GM12801 (cell line): ENCODE data around the gene CYREN.

Experiments
- CTCF ChIP-seq: IDR thresholded peaks from one replicate; pipeline ENCODE4 v1.5.1; 2011; ENCODE audit warnings: control low read depth; ENCODE audit not compliant: insufficient read length; ENCODE audit errors: extremely low read depth

CYREN gene, protein sequence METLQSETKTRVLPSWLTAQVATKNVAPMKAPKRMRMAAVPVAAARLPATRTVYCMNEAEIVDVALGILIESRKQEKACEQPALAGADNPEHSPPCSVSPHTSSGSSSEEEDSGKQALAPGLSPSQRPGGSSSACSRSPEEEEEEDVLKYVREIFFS

DNA sequence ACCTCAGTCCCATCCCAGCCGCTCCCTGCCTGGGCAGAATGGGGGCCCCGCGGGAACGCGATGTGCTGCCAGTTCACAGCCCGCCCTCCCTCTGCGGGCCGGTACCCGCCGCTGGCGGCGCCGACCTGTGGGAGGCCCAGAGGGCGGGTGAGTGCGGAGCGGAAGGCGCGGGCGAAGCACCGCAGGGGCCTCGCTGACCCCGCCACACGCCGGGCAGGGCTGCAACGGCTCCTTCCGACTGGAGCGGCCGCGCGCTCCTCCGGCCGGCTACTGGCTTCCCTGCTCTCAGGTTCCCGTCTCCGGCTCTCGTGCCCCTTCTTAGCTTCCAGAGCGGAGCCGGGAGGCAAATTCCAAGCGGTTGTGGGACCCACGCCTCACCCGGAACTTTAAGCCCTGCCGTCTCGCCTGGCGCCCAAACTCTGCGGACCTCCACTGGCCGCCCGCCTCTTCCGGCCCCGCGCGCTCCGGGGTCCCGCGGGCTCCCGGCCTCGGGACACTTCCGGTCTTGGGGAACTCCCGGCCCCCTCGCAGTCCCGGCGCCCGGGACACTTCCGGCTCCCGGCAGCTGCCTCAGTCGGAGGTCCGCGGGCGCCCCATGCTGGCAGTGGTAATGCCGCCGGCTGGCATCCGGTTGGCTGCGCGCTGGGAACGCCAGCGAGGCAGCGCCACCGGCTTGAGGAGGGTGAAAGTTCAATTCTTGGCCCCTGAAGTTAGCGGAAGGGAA lies at the start of gene CYREN:
Gene CYREN (minus strand): TSS at position 434 of the 724 bp plus-strand sequence. CDS start 1,785 bp downstream, outside the sequence.
- TF ChIP-seq CTCF = no peak

DNA sequence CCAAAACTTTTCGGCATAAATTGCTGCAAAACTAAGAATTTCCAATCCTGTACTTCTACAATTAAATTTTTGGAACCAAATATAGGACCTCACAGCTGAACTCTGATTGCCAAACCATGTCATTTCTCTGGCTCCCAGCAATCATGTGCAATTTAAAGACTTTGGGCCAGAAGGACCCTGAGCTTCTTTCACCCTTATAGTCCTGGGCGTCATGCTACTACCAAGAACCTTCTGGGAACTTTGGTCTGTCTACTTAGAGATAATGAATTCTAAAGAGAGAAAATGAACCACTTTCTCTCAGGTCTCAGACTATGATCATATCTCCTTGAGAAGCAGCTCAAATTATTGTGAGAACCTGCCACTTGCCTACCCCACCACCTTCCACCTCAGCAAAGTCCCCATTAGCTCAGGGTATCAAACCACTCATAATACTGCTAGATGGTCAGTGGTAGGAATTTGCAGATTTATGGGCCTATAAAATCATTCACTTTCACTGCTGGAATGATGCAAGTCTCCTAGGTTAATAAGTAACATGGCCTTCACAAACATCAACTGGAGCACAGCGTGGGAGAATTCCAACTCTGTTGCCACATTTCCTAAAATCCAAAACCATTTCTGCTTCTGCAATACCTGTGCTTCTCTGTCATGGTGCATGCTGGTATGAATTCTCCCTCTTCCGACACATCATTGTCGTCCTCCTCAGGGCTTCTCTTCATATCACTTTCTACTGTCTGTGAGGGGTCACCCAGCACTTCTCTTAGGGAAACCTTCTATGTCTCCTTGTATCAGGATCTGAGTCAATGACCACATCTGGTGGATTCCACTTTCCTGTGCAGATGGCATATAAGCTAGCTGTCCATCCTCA lies 47.4 kb upstream of the CYREN start:
- TF ChIP-seq CTCF = no peak

GRCh38 chr7:135215698-135216097 lies 45.2 kb upstream of the CYREN start:
- no peak for TF ChIP-seq CTCF

DNA sequence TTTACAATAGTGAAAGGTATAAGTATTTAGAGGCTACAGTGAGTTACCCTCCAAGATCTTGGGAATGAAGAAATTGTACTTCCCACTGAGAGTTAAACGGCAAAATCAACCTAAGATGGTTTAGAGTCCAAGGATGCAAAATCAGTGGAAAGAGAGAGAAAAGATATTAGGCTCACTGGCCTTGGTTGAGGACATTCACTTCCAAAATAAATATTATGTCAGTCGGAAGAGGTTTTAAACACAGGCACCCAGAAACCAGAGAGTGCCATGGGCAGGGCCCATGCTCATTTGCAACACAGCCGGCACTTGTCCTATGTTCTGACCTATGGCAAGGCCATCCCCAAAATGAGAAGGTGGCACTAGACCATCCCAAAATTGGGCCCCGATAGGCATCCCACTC lies 44.7 kb upstream of the CYREN start:
- TF ChIP-seq CTCF = no peak

GRCh38 chr7:135213831-135214230 lies 43.3 kb upstream of the CYREN start:
- TF ChIP-seq CTCF = no peak

DNA sequence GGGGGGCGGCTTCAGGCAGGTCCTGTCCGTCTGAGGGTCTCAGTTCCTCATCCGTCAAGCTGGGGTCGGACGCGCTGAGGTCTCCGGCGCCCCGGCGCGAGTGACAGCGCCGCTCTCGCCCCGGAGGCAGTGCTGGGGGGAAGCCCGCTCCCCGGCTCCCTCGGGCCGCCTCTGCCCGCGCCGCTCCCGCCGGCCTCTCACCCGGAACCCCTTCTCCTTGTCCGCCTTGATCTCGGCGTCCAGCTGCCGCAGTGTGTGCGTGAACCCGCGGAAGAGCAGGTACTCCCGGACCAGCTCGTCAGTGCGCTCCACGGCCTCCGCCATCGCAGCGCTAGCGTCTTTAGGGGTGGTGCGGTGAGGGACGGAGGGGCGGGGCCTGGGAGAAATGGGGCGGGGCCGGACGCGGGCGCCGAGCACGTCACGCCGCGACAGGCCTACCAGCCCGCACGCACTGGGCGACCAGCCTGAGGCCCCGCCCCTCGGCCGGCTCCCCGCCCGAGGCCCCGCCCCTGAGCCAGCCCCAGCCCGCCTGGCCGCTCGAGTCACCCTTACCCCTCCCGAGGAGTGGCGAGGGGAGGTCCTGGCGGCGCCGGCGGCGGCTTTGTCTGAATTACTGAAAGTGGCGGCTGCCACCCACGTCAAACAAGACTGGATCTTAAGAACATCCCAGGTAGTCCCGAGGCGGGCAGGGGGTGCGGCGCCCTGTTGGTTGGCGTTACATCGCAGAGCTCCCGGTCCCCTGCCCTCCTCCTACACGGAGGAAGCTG lies 40.9 kb upstream of the CYREN start, which contains the start of gene WDR91:
Gene WDR91 (minus strand): TSS at position 348 of the 767 bp plus-strand sequence. CDS start 24 bp downstream, at position 324.
- TF ChIP-seq CTCF = no peak

GRCh38 chr7:135210888-135211178 lies 40.3 kb upstream of the CYREN start:
- no peak for TF ChIP-seq CTCF
